ENCODE data around the gene UNC5B.

UNC5B gene

DNA sequence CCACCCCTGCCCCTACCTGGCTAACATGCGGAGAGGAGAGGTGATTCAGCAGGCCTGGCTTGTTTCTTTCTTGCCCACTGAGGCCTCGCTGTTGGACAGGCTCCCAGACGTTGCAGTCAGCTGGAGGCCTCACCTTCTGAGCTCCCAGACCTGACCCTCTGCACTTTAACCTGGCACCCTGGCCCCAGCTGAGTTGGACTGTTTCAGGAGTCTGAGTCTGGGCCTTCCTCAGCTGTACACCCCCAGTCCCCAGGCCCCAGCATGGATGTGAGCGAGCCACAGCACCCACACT, 35.0 kb downstream of the UNC5B start:
- Histone ChIP-seq H3K27ac (no peak overlapping the region), H2AFZ (no peak overlapping the region), H3K27me3 (ENCODE audit: control insufficient read depth, insufficient read depth, low read length) (no peaks in the 10 kb centered on the region), H3K9ac (no peak overlapping the region), H3K4me2 (ENCODE audit: low read length) (no peak overlapping the region), H3K79me2 (no peaks in the 10 kb centered on the region), H3K4me3 (ENCODE audit: low read depth, low read length) (no peak overlapping the region), H3K4me1 (peaks cover 6% of the 10 kb centered on the region), H3K36me3 (ENCODE audit: control insufficient read depth, insufficient read depth, low read length) (no peaks in the 10 kb centered on the region), H3K9me3 (ENCODE audit: control insufficient read depth, low read length) (no peaks in the 10 kb centered on the region)
- TF ChIP-seq, protein P1, sequence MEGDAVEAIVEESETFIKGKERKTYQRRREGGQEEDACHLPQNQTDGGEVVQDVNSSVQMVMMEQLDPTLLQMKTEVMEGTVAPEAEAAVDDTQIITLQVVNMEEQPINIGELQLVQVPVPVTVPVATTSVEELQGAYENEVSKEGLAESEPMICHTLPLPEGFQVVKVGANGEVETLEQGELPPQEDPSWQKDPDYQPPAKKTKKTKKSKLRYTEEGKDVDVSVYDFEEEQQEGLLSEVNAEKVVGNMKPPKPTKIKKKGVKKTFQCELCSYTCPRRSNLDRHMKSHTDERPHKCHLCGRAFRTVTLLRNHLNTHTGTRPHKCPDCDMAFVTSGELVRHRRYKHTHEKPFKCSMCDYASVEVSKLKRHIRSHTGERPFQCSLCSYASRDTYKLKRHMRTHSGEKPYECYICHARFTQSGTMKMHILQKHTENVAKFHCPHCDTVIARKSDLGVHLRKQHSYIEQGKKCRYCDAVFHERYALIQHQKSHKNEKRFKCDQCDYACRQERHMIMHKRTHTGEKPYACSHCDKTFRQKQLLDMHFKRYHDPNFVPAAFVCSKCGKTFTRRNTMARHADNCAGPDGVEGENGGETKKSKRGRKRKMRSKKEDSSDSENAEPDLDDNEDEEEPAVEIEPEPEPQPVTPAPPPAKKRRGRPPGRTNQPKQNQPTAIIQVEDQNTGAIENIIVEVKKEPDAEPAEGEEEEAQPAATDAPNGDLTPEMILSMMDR (IDR thresholded peaks at IDR 0.05) = no peak

DNA sequence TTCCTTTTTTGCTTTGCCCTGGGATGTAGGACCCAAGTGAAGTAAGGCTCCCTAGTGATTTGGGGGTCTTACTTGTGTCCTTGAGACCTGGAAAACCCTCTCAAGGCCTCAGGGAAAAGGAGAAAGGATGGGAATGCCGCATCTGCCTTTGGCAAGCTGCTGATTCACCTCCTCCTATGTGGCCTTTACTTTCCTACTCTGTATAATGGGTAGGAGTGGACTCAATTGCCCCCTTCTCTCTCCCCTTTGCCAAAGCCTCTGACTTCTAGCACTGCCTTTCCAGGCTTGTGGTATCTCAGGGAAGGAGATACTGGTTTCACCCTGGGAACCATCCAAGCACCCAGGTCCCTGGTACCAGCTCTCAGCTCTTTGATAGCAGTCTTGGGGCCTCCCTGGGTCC, 35.4 kb downstream of the UNC5B start:
- Histone ChIP-seq H3K9me3 (ENCODE audit: control insufficient read depth, low read length) (no peaks in the 10 kb centered on the region), H3K9ac (no peak overlapping the region), H2AFZ (no peak overlapping the region), H3K27ac (no peak overlapping the region), H3K4me1 (peaks cover 6% of the 10 kb centered on the region), H3K36me3 (ENCODE audit: control insufficient read depth, insufficient read depth, low read length) (no peaks in the 10 kb centered on the region), H3K4me3 (ENCODE audit: low read depth, low read length) (no peak overlapping the region), H3K27me3 (ENCODE audit: control insufficient read depth, insufficient read depth, low read length) (no peaks in the 10 kb centered on the region), H3K79me2 (no peaks in the 10 kb centered on the region), H3K4me2 (ENCODE audit: low read length) (no peak overlapping the region)
- TF ChIP-seq, protein P1 (IDR thresholded peaks at IDR 0.05) = no peak

DNA sequence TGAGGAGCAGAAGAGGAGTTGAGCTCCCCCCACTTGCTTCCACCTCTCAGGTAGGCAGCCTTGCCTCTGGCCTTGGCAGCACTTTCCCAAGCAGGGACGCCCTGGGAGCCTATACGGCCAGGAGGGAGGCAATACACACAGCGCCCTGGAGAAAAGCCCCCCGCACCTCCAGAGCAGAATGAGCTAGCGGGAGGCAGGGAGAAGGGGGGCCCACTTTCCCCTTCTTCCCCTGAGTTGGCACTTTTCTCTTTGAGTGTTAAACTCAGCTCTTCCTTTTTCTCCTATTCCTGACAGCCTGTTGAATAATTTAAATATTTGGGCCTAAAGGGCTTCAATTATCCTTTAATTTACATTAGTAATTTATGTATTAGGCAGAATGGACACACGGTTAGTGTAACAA, 35.8 kb downstream of the UNC5B start:
- no peaks in the 10 kb centered on the region for H3K36me3 ChIP-seq (ENCODE audit: control insufficient read depth, insufficient read depth, low read length)
- no peak overlapping the region for H3K9ac ChIP-seq
- H3K4me1 ChIP-seq = peaks cover 6% of the 10 kb centered on the region
- H3K4me3 ChIP-seq (ENCODE audit: low read depth, low read length) = no peak overlapping the region
- H3K27ac ChIP-seq = no peak overlapping the region
- no peaks in the 10 kb centered on the region for H3K9me3 ChIP-seq (ENCODE audit: control insufficient read depth, low read length)
- H2AFZ ChIP-seq = no peak overlapping the region
- no peak overlapping the region for H3K4me2 ChIP-seq (ENCODE audit: low read length)
- TF ChIP-seq, protein P1 (IDR thresholded peaks at IDR 0.05) = no peak
- no peaks in the 10 kb centered on the region for H3K79me2 ChIP-seq
- H3K27me3 ChIP-seq (ENCODE audit: control insufficient read depth, insufficient read depth, low read length) = no peaks in the 10 kb centered on the region

DNA sequence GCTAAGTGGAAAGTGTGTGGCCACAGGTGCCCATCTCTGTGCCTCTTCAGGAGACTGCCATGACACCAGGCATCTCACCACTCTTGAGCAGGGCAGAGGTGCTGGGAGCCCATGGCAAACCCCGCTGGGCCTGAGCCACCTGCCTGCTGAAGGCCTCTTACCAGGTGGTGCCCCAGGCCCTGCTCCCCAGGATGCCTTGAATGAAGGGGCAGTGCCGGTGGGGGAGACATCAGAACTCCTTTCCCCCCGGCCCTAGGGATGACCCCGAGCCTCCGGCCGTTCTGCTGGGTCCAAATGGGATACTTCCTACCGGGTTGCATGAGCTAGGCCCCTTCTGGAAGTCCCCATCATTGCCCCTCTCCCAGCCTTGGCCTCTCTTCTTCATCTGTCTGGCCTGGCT, 37.6 kb downstream of the UNC5B start:
- H3K4me3 ChIP-seq (ENCODE audit: low read depth, low read length) = no peak overlapping the region
- no peaks in the 10 kb centered on the region for H3K79me2 ChIP-seq
- no peaks in the 10 kb centered on the region for H3K36me3 ChIP-seq (ENCODE audit: control insufficient read depth, insufficient read depth, low read length)
- no peaks in the 10 kb centered on the region for H3K27me3 ChIP-seq (ENCODE audit: control insufficient read depth, insufficient read depth, low read length)
- H3K9ac ChIP-seq = no peak overlapping the region
- H3K27ac ChIP-seq = no peak overlapping the region
- peaks cover 6% of the 10 kb centered on the region for H3K4me1 ChIP-seq
- no peak overlapping the region for H2AFZ ChIP-seq
- TF ChIP-seq, protein P1 (IDR thresholded peaks at IDR 0.05) = no peak
- no peaks in the 10 kb centered on the region for H3K9me3 ChIP-seq (ENCODE audit: control insufficient read depth, low read length)
- H3K4me2 ChIP-seq (ENCODE audit: low read length) = no peak overlapping the region

DNA sequence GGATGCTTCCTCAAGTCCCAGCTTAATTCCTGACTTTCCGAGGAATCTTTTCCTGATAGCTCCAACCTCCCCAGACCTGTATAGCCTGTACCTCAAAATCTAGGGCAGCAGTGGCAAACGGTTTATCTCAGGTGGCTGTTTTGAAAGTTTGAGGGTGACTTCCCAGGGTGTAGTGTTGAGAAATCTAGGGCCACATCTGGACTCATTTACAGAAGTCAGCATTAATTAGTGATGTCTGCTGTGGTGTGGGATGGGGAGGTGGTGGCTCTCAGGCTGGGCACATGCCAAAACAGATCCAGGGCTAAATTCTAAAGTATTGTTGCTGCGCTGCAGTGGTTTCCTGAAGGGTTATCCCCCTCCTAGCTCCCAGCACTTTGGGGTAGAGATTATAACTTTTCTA, 38.0 kb downstream of the UNC5B start:
- Histone ChIP-seq H3K79me2 (no peaks in the 10 kb centered on the region), H3K4me3 (ENCODE audit: low read depth, low read length) (no peak overlapping the region), H3K36me3 (ENCODE audit: control insufficient read depth, insufficient read depth, low read length) (no peaks in the 10 kb centered on the region), H3K4me1 (peaks cover 3% of the 10 kb centered on the region), H3K9me3 (ENCODE audit: control insufficient read depth, low read length) (no peaks in the 10 kb centered on the region), H3K9ac (no peak overlapping the region), H3K27ac (no peak overlapping the region), H3K4me2 (ENCODE audit: low read length) (no peak overlapping the region), H3K27me3 (ENCODE audit: control insufficient read depth, insufficient read depth, low read length) (no peaks in the 10 kb centered on the region), H2AFZ (no peak overlapping the region)
- TF ChIP-seq, protein P1 (IDR thresholded peaks at IDR 0.05) = no peak
